Hypothalamus (tissue), 51 donors: ENCODE measurements around the gene ZBED3.

Source experiments
- DNase-seq, 51 donors: peaks; one replicate each; lab custom pipeline; 2025; lab: John Stamatoyannopoulos, UW

ZBED3 gene

DNA sequence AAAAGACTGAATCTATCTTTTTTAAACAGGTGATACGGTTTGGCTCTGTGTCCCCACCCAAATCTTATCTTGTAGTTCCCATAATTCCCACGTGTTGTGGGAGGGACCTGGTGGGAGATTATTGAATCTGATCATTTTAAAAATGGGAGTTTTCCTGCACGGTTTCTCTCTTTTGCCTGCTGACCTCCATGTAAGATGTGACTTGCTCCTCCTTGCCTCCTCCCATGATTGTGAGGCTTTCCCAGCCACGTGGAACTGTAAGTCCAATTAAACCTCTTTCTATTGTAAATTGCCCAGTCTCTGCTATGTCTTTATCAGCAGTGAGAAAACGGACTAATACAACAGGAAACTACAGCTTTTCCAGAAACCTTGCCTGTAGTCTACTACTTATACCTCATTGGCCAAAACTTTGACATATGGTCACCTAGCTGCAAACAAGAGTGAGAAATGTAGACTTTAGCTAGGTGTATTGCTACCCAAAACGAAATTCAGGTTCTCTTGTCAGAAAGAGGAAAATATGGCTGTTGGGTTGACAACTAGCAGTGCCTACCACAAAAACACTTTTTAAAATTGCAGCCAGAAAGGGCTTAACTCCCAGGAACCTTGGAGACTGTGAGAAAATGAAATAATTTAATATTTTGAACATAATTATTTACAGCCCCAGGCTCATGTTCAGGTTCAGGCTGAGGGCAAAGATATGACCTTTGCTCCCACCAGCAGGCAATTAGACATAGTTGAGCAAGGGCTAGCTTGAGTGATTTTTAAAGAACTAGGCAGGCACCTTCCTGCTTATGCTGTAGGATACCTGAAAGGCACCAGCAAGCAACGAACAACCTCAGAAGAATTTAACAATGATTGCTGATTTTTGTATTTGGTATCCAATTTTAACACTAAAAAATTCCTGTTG, 64.3 kb downstream of the ZBED3 start:
- DNase-seq = no peak
